Mammary epithelial cell (primary cell): ENCODE data around the gene RGS5.

Experiments
- EZH2 ChIP-seq: IDR thresholded peaks from 2 replicates; pipeline ENCODE4 v1.6.1; 2012; ENCODE audit warnings: low read length, inconsistent platforms, borderline replicate concordance
- TF ChIP-seq, protein P1 (sequence below), 2 donors: IDR thresholded peaks in 1 of 2; conservative IDR thresholded peaks in 1 of 2; 2 replicates each; pipeline ENCODE4 v1.5.1; 2011 to 2012; ENCODE audit warnings: inconsistent platforms in 2 of 2, low read length in 2 of 2, mild to moderate bottlenecking in 2 of 2, control low read depth in 1 of 2, low read depth in 1 of 2; ENCODE audit not compliant: insufficient read depth in 1 of 2; ENCODE audit errors: extremely low read depth in 1 of 2

DNA sequence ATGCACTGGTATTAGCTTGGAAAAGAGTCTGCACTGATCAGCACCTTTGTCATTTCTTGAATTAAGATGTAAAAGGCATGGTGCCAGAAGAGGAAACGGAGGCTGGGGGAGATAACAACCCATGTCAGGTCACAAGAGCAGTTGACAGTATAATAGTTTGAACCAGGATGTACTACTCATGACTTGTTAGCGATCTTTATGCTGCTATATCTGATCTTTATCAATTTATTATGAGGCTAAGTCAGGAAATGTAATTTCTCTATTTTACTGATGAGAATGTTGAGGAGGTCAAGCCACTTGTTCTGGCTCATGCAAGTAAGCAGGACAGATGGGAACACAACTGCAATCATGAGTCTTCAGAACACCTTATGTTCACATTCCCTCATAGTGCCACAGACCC is 41.4 kb downstream of the RGS5 start:
- TF ChIP-seq, protein P1, sequence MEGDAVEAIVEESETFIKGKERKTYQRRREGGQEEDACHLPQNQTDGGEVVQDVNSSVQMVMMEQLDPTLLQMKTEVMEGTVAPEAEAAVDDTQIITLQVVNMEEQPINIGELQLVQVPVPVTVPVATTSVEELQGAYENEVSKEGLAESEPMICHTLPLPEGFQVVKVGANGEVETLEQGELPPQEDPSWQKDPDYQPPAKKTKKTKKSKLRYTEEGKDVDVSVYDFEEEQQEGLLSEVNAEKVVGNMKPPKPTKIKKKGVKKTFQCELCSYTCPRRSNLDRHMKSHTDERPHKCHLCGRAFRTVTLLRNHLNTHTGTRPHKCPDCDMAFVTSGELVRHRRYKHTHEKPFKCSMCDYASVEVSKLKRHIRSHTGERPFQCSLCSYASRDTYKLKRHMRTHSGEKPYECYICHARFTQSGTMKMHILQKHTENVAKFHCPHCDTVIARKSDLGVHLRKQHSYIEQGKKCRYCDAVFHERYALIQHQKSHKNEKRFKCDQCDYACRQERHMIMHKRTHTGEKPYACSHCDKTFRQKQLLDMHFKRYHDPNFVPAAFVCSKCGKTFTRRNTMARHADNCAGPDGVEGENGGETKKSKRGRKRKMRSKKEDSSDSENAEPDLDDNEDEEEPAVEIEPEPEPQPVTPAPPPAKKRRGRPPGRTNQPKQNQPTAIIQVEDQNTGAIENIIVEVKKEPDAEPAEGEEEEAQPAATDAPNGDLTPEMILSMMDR (conservative IDR thresholded peaks at IDR 0.05 in 1 of 2, IDR thresholded peaks at IDR 0.05 in 1 of 2; ENCODE audit: extremely low read depth in 1 of 2, insufficient read depth in 1 of 2, low read depth in 1 of 2, low read length in 2 of 2): no peak
- no peak for TF ChIP-seq EZH2
